ENCODE measurements around the gene APOA5. TPM values are rescaled to one million over a fixed set of nuclear protein-coding genes. Genes with fewer than 3 reads are reported as not detected.

Gene APOA5
- total and polyA plus RNA-seq, 9 of the 15 experiments (the other 6 are each of a cell fraction or from before 2014, with no cell fraction given): not detected

DNA sequence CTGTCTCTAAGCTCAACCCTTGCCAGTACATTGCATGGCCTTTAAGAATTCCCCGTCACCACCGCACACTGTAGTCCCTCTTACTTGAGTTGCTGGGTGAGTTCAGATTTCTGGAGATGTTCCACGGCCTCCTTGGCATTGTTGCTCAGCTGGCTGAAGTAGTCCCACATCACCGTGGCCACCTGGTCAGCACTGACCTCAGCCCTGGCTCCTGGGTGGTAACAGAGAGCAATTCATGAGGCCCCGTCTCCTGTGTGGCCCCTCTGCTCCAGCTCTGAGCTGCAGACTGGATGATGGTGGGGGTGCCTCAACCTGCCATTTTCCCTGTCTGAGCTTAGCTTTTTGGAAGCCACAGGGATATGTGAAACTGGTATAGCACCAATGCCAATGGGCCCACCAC is 30.9 kb upstream of the APOA5 start (continued):
- TF ChIP-seq THAP12 (CRISPR knock-in tag; IDR thresholded peaks at IDR 0.05): no peak
- no peak for TF ChIP-seq ELF2 (CRISPR knock-in tag; IDR thresholded peaks at IDR 0.05)
- TF ChIP-seq, protein P1, sequence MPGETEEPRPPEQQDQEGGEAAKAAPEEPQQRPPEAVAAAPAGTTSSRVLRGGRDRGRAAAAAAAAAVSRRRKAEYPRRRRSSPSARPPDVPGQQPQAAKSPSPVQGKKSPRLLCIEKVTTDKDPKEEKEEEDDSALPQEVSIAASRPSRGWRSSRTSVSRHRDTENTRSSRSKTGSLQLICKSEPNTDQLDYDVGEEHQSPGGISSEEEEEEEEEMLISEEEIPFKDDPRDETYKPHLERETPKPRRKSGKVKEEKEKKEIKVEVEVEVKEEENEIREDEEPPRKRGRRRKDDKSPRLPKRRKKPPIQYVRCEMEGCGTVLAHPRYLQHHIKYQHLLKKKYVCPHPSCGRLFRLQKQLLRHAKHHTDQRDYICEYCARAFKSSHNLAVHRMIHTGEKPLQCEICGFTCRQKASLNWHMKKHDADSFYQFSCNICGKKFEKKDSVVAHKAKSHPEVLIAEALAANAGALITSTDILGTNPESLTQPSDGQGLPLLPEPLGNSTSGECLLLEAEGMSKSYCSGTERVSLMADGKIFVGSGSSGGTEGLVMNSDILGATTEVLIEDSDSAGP (CRISPR knock-in tag; IDR thresholded peaks at IDR 0.05): no peak
- no peak for TF ChIP-seq ZNF311 (CRISPR knock-in tag; IDR thresholded peaks at IDR 0.05)
- TF ChIP-seq, protein P2, sequence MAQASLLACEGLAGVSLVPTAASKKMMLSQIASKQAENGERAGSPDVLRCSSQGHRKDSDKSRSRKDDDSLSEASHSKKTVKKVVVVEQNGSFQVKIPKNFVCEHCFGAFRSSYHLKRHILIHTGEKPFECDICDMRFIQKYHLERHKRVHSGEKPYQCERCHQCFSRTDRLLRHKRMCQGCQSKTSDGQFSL (CRISPR knock-in tag; IDR thresholded peaks at IDR 0.05): no peak
- TF ChIP-seq, protein P2 (tag; IDR thresholded peaks at IDR 0.05): no peak

All from K562 (cell line).